Keratinocyte (primary cell): Measurements from ENCODE around the gene TMEM258.

Experiments
- CTCF ChIP-seq, 3 experiments: IDR thresholded peaks in 1 of 3; conservative IDR thresholded peaks in 1 of 3; optimal IDR thresholded peaks in 1 of 3; 2 replicates in 2 of 3; 3 replicates in 1 of 3; pipeline versions ENCODE3 to v1.5.1; 2011; ENCODE audit warnings: low read length in 3 of 3, mild to moderate bottlenecking in 3 of 3, moderate library complexity in 2 of 3, control low read depth in 1 of 3, inconsistent platforms in 1 of 3; ENCODE audit not compliant: insufficient read depth in 2 of 3; ENCODE audit errors: extremely low read depth in 1 of 3
- EZH2 ChIP-seq: IDR thresholded peaks from one replicate; pipeline ENCODE4 v1.6.1; 2012; ENCODE audit warnings: inconsistent platforms, mild to moderate bottlenecking, low read length, moderate library complexity

GRCh38 chr11:61744181-61744580 lies 48.2 kb downstream of the TMEM258 start:
- TF ChIP-seq CTCF (optimal IDR thresholded peaks at IDR 0.05 in 1 of 3, IDR thresholded peaks at IDR 0.05 in 1 of 3, conservative IDR thresholded peaks at IDR 0.05 in 1 of 3; ENCODE audit: extremely low read depth in 1 of 3, insufficient read depth in 2 of 3, low read length in 3 of 3), result no peak
- TF ChIP-seq EZH2, result no peak
